DND-41 (cell line): ENCODE results near the gene KANTR.

Experiments
- EZH2 ChIP-seq: IDR thresholded peaks from 3 replicates; pipeline ENCODE4 v1.6.1; 2012; ENCODE audit warnings: borderline replicate concordance, low read depth, mild to moderate bottlenecking, moderate library complexity, low read length, inconsistent platforms; ENCODE audit not compliant: severe bottlenecking
- TF ChIP-seq, protein P1 (sequence below): IDR thresholded peaks from 2 replicates; pipeline ENCODE4 v1.5.1; 2012; ENCODE audit warnings: borderline replicate concordance, low read length, moderate library complexity, mild to moderate bottlenecking; ENCODE audit not compliant: poor library complexity, severe bottlenecking; ENCODE audit errors: extremely low read depth

DNA sequence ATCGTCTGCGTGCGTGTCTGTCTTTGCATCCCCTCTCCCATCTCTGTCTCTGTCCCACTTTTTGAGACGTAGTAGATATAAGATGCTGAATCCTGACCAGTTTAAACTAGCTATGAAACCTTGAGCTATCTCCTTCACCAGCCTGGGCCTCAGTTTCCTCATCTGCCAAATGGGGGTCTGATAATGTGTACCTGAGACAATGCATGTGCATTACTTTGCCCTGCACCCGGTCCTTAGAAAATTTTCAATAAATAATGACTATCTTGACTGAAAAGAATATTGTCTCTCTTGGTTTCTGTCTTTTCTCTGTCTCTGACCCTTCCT, 602 bp downstream of the KANTR start:
- TF ChIP-seq, protein P1, sequence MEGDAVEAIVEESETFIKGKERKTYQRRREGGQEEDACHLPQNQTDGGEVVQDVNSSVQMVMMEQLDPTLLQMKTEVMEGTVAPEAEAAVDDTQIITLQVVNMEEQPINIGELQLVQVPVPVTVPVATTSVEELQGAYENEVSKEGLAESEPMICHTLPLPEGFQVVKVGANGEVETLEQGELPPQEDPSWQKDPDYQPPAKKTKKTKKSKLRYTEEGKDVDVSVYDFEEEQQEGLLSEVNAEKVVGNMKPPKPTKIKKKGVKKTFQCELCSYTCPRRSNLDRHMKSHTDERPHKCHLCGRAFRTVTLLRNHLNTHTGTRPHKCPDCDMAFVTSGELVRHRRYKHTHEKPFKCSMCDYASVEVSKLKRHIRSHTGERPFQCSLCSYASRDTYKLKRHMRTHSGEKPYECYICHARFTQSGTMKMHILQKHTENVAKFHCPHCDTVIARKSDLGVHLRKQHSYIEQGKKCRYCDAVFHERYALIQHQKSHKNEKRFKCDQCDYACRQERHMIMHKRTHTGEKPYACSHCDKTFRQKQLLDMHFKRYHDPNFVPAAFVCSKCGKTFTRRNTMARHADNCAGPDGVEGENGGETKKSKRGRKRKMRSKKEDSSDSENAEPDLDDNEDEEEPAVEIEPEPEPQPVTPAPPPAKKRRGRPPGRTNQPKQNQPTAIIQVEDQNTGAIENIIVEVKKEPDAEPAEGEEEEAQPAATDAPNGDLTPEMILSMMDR: no peak
- no peak for TF ChIP-seq EZH2
